HG03460 (cell line): Measurements from ENCODE around the gene ULBP2.

Experiments
- ATAC-seq: cut with Tn5 transposase; IDR thresholded peaks from one replicate; pipeline ENCODE4 v1.9.1; 2021; ENCODE audit not compliant: unreplicated experiment

ULBP2 gene

GRCh38 chr6:149995235-149995750 is 53.5 kb downstream of the ULBP2 start:
- no peak for ATAC-seq

GRCh38 chr6:149995971-149996370 is 54.2 kb downstream of the ULBP2 start:
- ATAC-seq, result no peak
